ENCODE measurements around the gene ABTB2. TPM values are rescaled to one million over a fixed set of nuclear protein-coding genes. Genes with fewer than 3 reads are reported as not detected.

ABTB2 gene
- total RNA-seq, 1 donor from 2014 or later: 4.7 TPM

GRCh38 chr11:34114014-34114413, 243.8 kb downstream of the ABTB2 start:
- DNase-seq (ENCODE audit: low spot score): no peak

GRCh38 chr11:34111722-34112270, 246.0 kb downstream of the ABTB2 start:
- DNase-seq (ENCODE audit: low spot score): no peak

GRCh38 chr11:34105957-34106504, 251.8 kb downstream of the ABTB2 start:
- DNase-seq (ENCODE audit: low spot score): no peak

GRCh38 chr11:34105079-34105956, 252.5 kb downstream of the ABTB2 start, which contains the start of gene NAT10:
Gene NAT10, plus strand, starts transcription at chr11:34105629. Its CDS starts 2,597 bp downstream, at chr11:34108226.
- peak; percentile 97 for DNase-seq (ENCODE audit: low spot score)

- no peak for DNase-seq (ENCODE audit: low spot score)
Measured at GRCh38 chr11:34104680-34105078, 253.1 kb downstream of the ABTB2 start.

Other genes starting within 250 kb of the ABTB2 start
- 135 TPM for gene CAT, start 80.9 kb upstream of the ABTB2 start, total RNA-seq
- gene ELF5, start 155.8 kb upstream of the ABTB2 start, total RNA-seq: 70.3 TPM

Measured in ureter (tissue), 1 donor.